Measurements from ENCODE around the gene IRF2BP1. TPM values are rescaled to one million over a fixed set of nuclear protein-coding genes. Genes with fewer than 3 reads are reported as not detected.

IRF2BP1 gene
- total RNA-seq, 1 experiment from 2014 or later = 29.7 TPM

DNA sequence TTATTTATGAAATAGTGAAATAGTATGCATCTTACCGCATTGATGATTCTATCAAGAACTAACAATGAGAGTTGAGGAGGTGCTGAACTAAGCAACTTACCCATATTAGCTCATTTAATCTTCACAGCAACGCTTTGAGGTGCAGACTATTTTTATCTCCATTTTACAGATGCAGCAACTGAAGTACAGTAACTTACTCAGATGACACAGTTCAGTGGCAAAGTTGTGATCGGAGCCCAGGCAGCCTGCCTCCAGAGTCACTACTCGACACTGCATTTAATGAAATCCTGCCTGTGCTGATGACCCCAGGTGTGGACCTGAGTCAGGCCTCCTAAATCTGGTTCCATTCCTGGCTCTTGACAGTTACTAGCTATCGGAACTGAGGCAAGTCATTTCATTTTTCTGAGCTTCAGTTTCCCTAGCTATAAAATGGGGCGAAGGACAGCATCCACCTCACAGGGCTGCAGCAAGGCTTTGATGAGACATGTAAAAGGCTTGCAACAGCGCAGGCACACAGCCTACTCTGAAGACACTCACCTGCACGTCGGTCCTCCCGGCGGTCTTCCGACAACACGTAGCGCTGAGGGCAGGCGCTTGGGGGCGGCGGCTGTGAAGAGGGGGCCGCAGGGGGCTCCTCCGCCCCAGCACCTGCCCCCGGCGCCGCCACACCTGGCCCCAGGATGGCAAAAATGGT lies 14.9 kb upstream of the IRF2BP1 start:
- DNase-seq (ENCODE audit: low spot score) = no peak
- H3K4me3 ChIP-seq (ENCODE audit: low read depth, low read length, poor library complexity, severe bottlenecking) = peak overlapping the region; percentile 76
- ChIA-PET CTCF (interaction anchor here (0.6 kb wide), 2 partner anchors 45 to 131 kb away, joined by 3 to 5 read pairs; no protein-coding TSS in a partner anchor), POLR2A (ENCODE audit: low non-redundant PET) (no interaction called here)
- peaks cover 3% of the 10 kb centered on the region for H3K4me1 ChIP-seq (ENCODE audit: insufficient read depth, low read length, poor library complexity, severe bottlenecking)
- no TSS peak for BruUV-seq (replicated peaks)
- no peaks in the 10 kb centered on the region for H3K9me3 ChIP-seq (ENCODE audit: low read depth, low read length, poor library complexity, severe bottlenecking)
- H3K36me3 ChIP-seq (ENCODE audit: insufficient read depth, low read length, poor library complexity, severe bottlenecking) = peaks cover 3% of the 10 kb centered on the region
- H3K27me3 ChIP-seq (replicated peaks; ENCODE audit: insufficient read depth, low read depth, low read length, poor library complexity) = no peaks in the 10 kb centered on the region
- intact Hi-C loops (cut with micrococcal nuclease; ENCODE audit: unreplicated experiment) = no loop called here
- no peak for TF ChIP-seq EZH2 (IDR thresholded peaks at IDR 0.05; ENCODE audit: borderline replicate concordance, low read depth, low read length, poor library complexity, severe bottlenecking)
- no peak overlapping the region for H3K27ac ChIP-seq (ENCODE audit: low read depth, low read length, poor library complexity, severe bottlenecking)

DNA sequence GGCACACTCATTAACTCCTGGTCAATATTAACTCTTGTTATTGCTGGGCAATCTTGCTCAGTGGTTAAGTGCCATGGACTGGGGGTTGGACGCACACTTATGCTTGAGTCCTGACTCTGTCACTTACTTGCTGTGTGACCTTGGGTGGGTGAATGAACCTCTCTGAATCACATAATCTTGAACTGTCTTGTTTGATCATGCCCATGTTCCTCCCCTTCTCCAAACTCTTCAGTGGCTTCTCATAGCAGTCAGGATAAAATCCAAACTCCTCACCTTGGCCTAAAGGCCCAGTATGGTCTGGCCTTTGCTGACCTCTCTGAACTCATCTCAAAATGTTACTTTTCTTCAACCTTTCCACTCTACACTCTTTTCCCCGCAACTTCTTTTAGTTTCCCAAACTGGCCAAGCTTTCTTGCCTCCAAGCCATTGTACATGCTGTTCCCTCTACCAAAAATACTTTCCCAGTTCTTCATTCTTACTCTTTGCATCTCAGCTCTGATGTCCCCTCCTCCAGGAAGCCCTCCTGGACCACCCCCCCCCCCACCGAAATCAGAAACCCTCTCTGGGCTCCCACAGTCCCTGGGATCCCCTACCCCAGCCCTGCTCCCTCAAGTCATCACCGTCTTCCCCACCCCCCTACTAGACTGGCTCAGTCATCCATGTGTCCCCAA lies 14.1 kb upstream of the IRF2BP1 start:
- H3K27me3 ChIP-seq (replicated peaks; ENCODE audit: insufficient read depth, low read depth, low read length, poor library complexity) = no peaks in the 10 kb centered on the region
- no peak for DNase-seq (ENCODE audit: low spot score)
- peaks cover 3% of the 10 kb centered on the region for H3K36me3 ChIP-seq (ENCODE audit: insufficient read depth, low read length, poor library complexity, severe bottlenecking)
- H3K9me3 ChIP-seq (ENCODE audit: low read depth, low read length, poor library complexity, severe bottlenecking) = no peaks in the 10 kb centered on the region
- ChIA-PET POLR2A (ENCODE audit: low non-redundant PET) (no interaction called here), CTCF (no interaction called here)
- TF ChIP-seq EZH2 (IDR thresholded peaks at IDR 0.05; ENCODE audit: borderline replicate concordance, low read depth, low read length, poor library complexity, severe bottlenecking) = no peak
- TF ChIP-seq, protein P1, sequence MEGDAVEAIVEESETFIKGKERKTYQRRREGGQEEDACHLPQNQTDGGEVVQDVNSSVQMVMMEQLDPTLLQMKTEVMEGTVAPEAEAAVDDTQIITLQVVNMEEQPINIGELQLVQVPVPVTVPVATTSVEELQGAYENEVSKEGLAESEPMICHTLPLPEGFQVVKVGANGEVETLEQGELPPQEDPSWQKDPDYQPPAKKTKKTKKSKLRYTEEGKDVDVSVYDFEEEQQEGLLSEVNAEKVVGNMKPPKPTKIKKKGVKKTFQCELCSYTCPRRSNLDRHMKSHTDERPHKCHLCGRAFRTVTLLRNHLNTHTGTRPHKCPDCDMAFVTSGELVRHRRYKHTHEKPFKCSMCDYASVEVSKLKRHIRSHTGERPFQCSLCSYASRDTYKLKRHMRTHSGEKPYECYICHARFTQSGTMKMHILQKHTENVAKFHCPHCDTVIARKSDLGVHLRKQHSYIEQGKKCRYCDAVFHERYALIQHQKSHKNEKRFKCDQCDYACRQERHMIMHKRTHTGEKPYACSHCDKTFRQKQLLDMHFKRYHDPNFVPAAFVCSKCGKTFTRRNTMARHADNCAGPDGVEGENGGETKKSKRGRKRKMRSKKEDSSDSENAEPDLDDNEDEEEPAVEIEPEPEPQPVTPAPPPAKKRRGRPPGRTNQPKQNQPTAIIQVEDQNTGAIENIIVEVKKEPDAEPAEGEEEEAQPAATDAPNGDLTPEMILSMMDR (conservative IDR thresholded peaks at IDR 0.05; ENCODE audit: low read depth, low read length) = no peak
- intact Hi-C loops (cut with micrococcal nuclease; ENCODE audit: unreplicated experiment) = no loop called here
- H3K27ac ChIP-seq (ENCODE audit: low read depth, low read length, poor library complexity, severe bottlenecking) = no peak overlapping the region
- no peak overlapping the region for H3K4me3 ChIP-seq (ENCODE audit: low read depth, low read length, poor library complexity, severe bottlenecking)
- TSS peak; percentile 45 for BruUV-seq (replicated peaks)
- H3K4me1 ChIP-seq (ENCODE audit: insufficient read depth, low read length, poor library complexity, severe bottlenecking) = peaks cover 3% of the 10 kb centered on the region

DNA sequence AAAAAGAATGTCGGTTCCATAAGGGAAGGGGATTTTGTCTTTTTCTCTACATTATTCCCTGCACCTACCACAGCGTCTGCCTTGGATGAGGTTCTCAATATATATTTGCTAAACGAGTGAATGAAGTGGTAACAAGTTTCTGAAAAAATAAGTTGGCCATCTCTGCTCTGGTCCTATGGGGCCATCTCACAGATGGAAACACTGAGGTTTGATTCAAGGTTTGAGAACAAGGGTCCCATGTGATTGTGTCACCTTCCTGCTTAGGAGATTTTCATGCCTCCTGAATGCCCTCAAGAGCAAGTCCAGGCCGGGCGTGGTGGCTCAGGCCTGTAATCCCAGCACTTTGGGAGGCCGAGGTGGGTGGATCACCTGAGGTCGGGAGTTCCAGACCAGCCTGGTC lies 13.3 kb upstream of the IRF2BP1 start:
- CTCF ChIA-PET = no interaction called here
- H3K36me3 ChIP-seq (ENCODE audit: insufficient read depth, low read length, poor library complexity, severe bottlenecking) = peaks cover 3% of the 10 kb centered on the region
- POLR2A ChIA-PET (ENCODE audit: low non-redundant PET) = no interaction called here
- DNase-seq (ENCODE audit: low spot score) = no peak
- BruUV-seq (replicated peaks) = no TSS peak
- no peak overlapping the region for H3K27ac ChIP-seq (ENCODE audit: low read depth, low read length, poor library complexity, severe bottlenecking)
- TF ChIP-seq, protein P1 (conservative IDR thresholded peaks at IDR 0.05; ENCODE audit: low read depth, low read length) = no peak
- no peak for TF ChIP-seq EZH2 (IDR thresholded peaks at IDR 0.05; ENCODE audit: borderline replicate concordance, low read depth, low read length, poor library complexity, severe bottlenecking)
- no peaks in the 10 kb centered on the region for H3K27me3 ChIP-seq (replicated peaks; ENCODE audit: insufficient read depth, low read depth, low read length, poor library complexity)
- H3K9me3 ChIP-seq (ENCODE audit: low read depth, low read length, poor library complexity, severe bottlenecking) = no peaks in the 10 kb centered on the region
- no peak overlapping the region for H3K4me3 ChIP-seq (ENCODE audit: low read depth, low read length, poor library complexity, severe bottlenecking)
- peaks cover 3% of the 10 kb centered on the region for H3K4me1 ChIP-seq (ENCODE audit: insufficient read depth, low read length, poor library complexity, severe bottlenecking)
- intact Hi-C loops (cut with micrococcal nuclease; ENCODE audit: unreplicated experiment) = no loop called here
